ENCODE measurements around the gene SH3RF3.

DNA sequence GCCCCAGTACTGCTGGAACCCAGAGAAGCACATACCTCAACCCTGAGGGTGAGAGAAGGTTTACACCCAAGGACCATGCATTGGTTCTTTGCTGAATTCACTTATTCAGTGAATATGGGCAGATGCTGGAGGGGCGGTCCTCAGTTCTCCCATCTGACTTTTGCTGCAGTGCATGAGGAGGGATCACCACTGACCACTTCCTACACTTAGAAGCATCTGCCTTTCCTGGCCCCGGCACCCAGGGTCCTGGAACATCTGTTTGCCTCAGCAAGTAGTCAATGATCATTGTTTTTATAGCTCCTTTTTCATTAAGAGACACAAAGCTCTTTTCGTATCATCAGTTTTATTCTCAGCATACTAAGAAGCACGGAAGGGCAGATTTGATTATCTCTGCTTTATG lies 211.4 kb downstream of the SH3RF3 start:
- TF ChIP-seq GATA2 (IDR thresholded peaks at IDR 0.05; ENCODE audit: low read depth, low read length) (no peak), GATA3 (IDR thresholded peaks at IDR 0.05; ENCODE audit: low read depth, low read length) (no peak)
